HepG2 (cell line): ENCODE data around the gene PHF3.

Experiments
- CTCF ChIP-seq: sonication (generic); formaldehyde crosslinking; IDR thresholded peaks from 2 replicates; pipeline ENCODE4 v1.5.0; 2020; ENCODE audit warnings: mild to moderate bottlenecking, missing genetic modification reagents, moderate library complexity
- DPF2 ChIP-seq: sonication (generic); formaldehyde crosslinking; IDR thresholded peaks from 2 replicates; pipeline ENCODE4 v1.4.0; 2020; ENCODE audit warnings: mild to moderate bottlenecking, low read depth, missing genetic modification reagents, borderline replicate concordance
- GABPA ChIP-seq, 2 experiments: IDR thresholded peaks; 2 replicates each; pipeline ENCODE4 v1.6.1; 2011 to 2016; ENCODE audit warnings: low read depth in 2 of 2, low read length in 1 of 2, missing biosample characterization in 1 of 2, missing genetic modification characterization in 1 of 2
- NFYB ChIP-seq: sonication (generic); formaldehyde crosslinking; IDR thresholded peaks from 2 replicates; pipeline ENCODE4 v1.4.0; 2020; ENCODE audit warnings: missing genetic modification reagents
- PCBP1 ChIP-seq: fragments of 200-400 bp; formaldehyde crosslinking; IDR thresholded peaks from 2 replicates; pipeline ENCODE4 v1.6.1; 2017; ENCODE audit warnings: mild to moderate bottlenecking, low read depth, low read length, borderline replicate concordance
- POLR2AphosphoS5 ChIP-seq: IDR thresholded peaks from 2 replicates; pipeline ENCODE4 v1.6.1; 2012; ENCODE audit warnings: low read depth, low read length
- TBX3 ChIP-seq: fragments of 450-650 bp; IDR thresholded peaks from 2 replicates; pipeline ENCODE4 v1.6.1; 2017; ENCODE audit warnings: antibody characterized with exemption, mild to moderate bottlenecking, inconsistent platforms, borderline replicate concordance
- U2AF1 ChIP-seq: fragments of 200-400 bp; formaldehyde crosslinking; optimal IDR thresholded peaks from 2 replicates; pipeline ENCODE3; 2017; ENCODE audit warnings: mild to moderate bottlenecking, low read depth, low read length
- ZFP36L2 ChIP-seq: sonication (generic); formaldehyde crosslinking; IDR thresholded peaks from 2 replicates; pipeline ENCODE4 v1.4.0; 2020; ENCODE audit warnings: missing genetic modification reagents

- TF ChIP-seq DPF2 (CRISPR knock-in tag) (no peak), U2AF1 (no peak), CTCF (CRISPR knock-in tag) (no peak), PCBP1 (no peak), GABPA (IDR thresholded peaks at IDR 0.05; ENCODE audit: low read depth, low read length) (no peak), GABPA (CRISPR knock-in tag; IDR thresholded peaks at IDR 0.05; ENCODE audit: low read depth) (no peak), NFYB (CRISPR knock-in tag) (no peak), TBX3 (no peak), ZFP36L2 (CRISPR knock-in tag) (no peak), POLR2AphosphoS5 (no peak)
Measured at GRCh38 chr6:63734923-63735322, 99.3 kb downstream of the PHF3 start.
